ENCODE results near the gene MUC5B.

The MUC5B gene

GRCh38 chr11:1283091-1283511 is 60.2 kb downstream of the MUC5B start:
- no peak for DNase-seq (ENCODE audit: low read depth in 2 of 2)

DNA sequence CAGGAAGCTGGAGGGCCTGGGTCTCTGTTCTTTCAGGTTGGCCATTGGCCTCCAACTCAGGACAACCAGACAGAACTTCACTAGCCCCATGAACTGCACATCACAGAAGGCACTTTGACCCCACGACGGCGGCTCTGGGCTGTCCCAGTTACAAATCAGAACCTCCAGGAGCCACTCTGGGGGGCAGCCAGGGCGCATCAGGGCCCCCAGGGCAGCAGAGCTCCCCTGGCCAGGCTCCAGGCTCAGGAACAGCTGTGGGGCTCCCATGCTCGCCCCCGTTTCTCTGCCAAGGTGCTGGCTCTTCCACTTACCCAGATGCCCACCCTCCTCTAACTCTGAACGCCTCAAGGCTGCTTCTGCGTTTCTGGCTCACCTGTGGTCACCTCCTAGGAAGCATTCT is 61.0 kb downstream of the MUC5B start:
- no peak for DNase-seq (ENCODE audit: low read depth in 2 of 2)

GRCh38 chr11:1285316-1285744 is 62.5 kb downstream of the MUC5B start:
- DNase-seq (ENCODE audit: low read depth in 2 of 2), result no peak

- DNase-seq (ENCODE audit: low read depth in 2 of 2), result no peak
Measured at GRCh38 chr11:1285876-1286275, 63.0 kb downstream of the MUC5B start.

GRCh38 chr11:1287928-1288327 is 65.1 kb downstream of the MUC5B start:
- no peak for DNase-seq (ENCODE audit: low read depth in 2 of 2)

DNA sequence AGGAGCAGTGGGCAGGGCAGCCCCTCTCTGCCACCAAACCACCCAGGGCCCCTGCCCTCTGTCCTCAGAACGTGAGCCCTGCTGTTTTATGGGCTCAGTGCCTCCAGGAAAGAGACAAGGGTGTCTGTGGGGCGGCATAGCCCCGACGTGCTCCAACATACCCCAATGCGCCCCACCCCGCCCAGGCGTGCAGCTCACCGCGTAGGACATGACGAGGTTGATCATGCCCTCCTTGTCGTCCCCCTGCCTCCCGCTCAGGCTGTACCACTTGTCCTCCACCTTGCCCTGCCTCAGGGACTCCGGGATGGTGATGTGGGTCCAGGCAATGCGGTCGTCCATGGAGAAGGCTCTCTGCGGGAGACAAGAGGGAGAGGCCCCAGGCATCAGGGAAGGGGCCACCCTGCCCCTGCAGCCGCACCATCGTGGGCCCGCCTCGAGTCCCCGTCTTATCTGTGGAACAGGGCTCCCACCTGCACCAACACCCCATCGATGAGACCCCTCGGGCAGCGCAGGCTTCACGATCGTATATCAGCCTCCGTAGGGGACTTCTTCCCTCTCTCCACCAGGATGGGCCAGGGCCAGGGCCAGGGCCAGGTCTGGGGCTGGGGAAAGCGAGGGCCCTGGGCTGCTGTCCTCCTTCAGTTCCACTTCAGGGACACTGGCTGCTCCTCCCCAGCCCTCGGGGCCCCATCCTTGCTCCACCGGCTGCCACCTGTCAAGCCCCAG is 65.7 kb downstream of the MUC5B start:
- no peak for DNase-seq (ENCODE audit: low read depth in 2 of 2)

GRCh38 chr11:1289211-1289935 is 66.5 kb downstream of the MUC5B start:
- no peak for DNase-seq (ENCODE audit: low read depth in 2 of 2)

DNA sequence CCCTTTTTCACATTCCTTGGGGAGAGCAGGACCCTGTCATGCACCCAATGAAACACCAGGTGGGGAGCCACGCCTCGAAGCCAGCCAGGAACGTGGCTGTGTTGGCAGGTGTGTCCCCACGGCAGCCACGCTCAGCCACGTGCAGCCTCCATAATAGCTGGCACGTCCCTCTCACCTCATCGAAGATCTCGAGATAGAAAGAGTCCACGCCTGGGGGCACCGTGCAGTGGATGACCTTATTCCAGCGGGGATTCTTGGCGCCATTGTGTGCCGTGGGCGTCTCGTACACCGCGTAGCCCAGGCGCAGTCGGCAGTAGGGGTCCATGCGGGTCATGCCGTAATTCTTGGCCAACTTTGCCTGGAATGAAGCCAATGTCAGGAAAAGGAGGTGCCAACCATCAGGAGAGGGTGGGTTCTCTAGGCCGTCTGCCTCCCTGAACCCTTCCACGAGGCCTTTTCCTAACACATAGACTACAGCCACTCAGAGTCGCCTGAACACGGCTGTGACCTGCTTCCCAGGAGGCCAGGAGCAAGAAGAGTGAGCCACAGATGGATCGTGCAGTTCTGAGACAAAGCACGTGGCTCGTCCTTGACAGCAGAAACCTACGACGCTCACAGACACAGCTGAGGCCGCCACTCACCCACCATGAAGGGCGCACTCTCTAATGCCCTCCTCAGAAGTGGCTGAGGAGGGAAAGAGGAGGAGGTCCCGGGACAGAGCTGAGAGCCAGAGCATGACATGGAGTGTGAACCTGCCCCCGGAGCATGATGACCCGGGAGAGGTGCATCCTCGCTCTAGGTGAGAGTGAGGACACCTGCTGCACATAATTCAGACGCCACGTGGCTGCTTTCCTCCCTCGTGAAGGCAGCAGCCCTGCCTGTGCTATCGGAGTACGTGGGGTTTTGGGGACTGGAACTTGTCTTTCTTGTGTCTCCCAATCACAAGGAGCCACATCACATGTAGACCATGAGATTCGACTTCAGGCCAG is 67.5 kb downstream of the MUC5B start:
- DNase-seq (ENCODE audit: low read depth in 2 of 2), result no peak

DNA sequence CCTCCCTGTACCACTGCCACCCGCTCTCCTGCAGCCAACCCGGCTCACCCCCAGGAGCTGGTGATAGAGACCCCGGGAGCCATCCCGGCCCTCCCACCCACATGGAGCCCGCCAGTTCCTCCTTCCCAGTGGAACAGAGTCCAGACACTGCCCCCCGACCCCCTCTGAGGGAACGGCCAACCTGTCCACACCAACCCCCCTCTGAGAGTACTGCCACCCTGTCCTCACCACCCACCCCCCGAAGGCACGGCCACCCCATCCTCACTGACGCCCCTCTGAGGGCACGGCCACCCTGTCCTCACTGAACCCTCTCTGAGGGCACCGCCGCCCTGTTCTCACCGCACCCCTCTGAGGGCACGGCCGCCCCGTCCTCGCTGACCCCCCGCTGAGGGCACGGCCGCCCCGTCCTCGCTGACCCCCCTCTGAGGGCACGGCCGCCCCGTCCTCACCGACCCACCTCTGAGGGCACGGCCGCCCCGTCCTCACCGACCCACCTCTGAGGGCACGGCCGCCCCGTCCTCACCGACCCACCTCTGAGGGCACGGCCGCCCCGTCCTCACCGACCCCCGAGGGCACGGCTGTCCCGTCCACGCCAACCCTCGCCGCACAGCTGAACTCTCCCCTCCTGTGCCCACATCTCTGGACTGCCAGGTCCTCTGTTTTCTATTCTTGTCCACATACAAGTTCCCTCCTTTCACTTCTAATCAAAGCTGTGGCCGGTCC is 68.6 kb downstream of the MUC5B start:
- no peak for DNase-seq (ENCODE audit: low read depth in 2 of 2)

- no peak for DNase-seq (ENCODE audit: low read depth in 2 of 2)
Measured at GRCh38 chr11:1292018-1292643, 69.3 kb downstream of the MUC5B start.

- no peak for DNase-seq (ENCODE audit: low read depth in 2 of 2)
Measured at GRCh38 chr11:1292644-1293618, 70.1 kb downstream of the MUC5B start.

- no peak for DNase-seq (ENCODE audit: low read depth in 2 of 2)
Measured at GRCh38 chr11:1293619-1294015, 70.8 kb downstream of the MUC5B start.

- no peak for DNase-seq (ENCODE audit: low read depth in 2 of 2)
Measured at GRCh38 chr11:1295086-1295485, 72.2 kb downstream of the MUC5B start.

DNA sequence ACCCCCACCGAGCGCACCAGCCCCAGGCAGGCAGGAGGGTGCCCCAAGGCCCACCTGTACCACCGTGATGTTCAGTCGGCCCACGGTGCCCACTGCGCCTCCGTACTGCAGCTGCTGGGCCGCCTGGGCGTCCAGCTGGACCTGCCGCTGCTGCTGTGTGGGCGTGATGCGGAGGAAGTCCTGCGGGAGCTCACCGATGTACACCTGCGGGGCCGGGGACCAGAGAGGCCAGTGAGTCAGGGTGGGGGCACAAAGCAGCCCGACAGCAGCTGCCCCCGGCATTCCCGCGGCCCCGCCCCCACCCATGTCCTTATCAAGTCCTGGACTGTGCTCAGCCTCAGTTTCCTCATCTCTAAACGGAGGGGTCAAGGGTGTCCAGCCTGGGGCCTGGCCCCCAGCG is 72.7 kb downstream of the MUC5B start:
- DNase-seq (ENCODE audit: low read depth in 2 of 2), result no peak

- DNase-seq (ENCODE audit: low read depth in 2 of 2), result no peak
Measured at GRCh38 chr11:1296287-1296686, 73.4 kb downstream of the MUC5B start.

- no peak for DNase-seq (ENCODE audit: low read depth in 2 of 2)
Measured at GRCh38 chr11:1297011-1297575, 74.2 kb downstream of the MUC5B start.

- DNase-seq (ENCODE audit: low read depth in 2 of 2), result no peak
Measured at GRCh38 chr11:1297576-1298473, 75.0 kb downstream of the MUC5B start.

DNA sequence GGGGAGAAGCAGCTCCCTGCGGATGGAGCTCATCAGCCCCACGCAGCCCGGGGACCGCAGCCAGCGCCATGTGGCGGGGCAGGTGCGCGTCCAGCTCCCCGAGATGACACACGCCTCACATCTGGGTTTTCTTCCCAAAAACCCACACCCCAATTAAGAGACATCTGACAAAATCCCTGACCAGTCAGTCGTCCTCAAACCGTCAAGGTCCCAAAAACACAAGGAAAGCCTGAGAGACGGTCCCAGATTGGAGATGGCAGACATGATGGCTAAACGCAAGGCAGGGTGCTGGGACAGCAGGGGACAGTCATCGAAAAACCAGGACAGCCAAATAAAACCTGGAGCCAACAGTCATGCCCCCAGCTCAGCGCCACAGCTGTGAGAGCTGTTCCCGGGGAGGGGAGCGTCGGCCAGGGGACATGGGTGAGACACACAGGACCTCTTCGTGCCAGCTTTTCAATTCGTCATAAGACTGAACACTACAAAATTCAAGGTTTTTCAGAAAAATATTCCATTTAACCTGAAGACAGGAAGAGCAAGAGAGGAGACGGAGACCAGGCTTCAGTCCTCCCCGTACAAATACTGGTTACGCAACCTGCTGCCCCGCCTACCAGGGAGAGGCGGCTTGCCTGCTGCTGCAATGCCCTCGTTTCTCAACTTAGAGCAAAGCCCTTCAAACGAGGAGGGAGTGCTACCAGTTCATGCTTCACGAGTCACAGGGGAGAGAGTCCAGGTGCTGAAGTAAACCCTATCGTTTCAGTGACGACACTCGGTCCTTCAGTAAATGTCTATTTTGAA is 76.0 kb downstream of the MUC5B start:
- DNase-seq (ENCODE audit: low read depth in 2 of 2), result no peak
